DMS 273 (cell line): ENCODE results near the gene POLDIP2.
A peak's percentile ranks its signal among the peaks of the same experiment; 100 is the strongest.
"Not testable (repeated sequence)": the region's sequence is repeated elsewhere in the genome, so short reads cannot be mapped to it uniquely, and the experiment has no call there.

ENCODE experiments used
- DNase-seq: peaks from one replicate; lab custom pipeline; 2025; ENCODE audit not compliant: unreplicated experiment; lab: John Stamatoyannopoulos, UW

The POLDIP2 gene

DNA sequence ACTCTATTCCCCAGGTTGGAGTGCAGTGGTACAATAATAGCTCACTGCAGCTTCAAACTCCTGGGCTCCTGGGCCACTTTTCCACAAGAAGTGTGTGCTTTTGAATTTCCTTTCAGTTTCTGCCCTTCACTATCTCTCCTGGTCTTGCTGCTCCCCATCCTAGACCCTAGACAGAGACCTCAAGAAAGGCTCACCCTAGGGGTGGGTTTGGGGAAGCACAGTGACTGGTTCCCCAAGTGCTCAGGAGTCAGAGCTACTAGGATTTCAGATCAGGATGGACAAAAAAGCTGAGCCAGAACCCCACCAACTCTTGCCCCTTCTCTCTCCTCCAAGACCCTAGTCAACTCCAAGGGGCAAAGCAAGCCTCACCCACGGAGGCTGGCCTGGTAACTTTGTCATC lies 9.3 kb upstream of the POLDIP2 start:
- peak; percentile 32 for DNase-seq

- peak; percentile 83 for DNase-seq
These were observed 8.2 kb upstream of the POLDIP2 start for GRCh38 chr17:28365487-28365886.

GRCh38 chr17:28364665-28365363 lies 7.5 kb upstream of the POLDIP2 start, which contains the start of gene SEBOX:
SEBOX (minus strand) TSS chr17:28365199; CDS start chr17:28365151, 48 bp downstream.
- no peak for DNase-seq

DNA sequence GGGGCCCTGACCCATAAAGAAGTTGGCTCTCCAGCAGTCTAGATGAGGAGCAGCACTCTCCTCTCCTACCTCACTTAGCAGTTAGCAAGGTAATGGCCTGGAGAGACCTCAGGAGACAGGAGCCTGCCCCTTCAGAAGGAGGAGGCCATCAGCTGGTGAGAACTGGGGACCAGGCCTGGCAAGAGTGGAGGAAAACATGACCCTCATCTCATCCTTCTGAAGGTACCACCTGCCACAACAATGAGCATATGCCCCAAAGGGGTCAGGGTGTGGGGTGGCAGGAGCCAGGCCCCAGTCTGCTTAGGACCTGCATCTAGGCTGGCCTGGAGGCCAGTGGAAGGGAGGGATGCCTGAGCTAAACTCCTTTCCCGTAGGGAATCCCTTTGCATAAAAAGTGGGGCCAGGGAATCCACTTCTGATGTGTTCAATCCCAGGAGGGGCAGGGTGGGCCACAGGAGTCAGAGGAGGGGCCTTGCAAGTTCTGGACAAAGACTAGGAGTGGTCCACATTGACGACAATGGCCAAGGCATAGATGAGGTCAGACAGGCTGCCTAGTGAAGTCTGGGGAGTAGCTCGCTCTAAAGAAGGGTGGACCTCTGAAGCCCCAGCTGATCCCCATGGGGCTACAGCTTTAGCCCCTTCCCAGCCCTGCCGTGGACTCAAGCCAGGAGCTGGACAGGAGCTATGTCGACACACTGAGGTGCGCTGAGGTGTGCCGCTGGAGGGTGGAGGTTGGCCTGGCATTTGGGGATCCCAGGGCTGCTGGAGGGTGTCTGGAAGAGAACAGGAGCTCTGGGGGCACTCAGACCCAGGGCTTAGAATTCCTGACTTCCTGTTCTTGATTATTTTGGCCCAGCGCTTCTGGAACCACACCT lies 6.7 kb upstream of the POLDIP2 start:
- DNase-seq = no peak

- DNase-seq = no peak
These were observed 5.9 kb upstream of the POLDIP2 start for GRCh38 chr17:28363186-28363585.

- DNase-seq = no peak
These were observed 522 bp upstream of the POLDIP2 start for GRCh38 chr17:28357901-28358197.

DNA sequence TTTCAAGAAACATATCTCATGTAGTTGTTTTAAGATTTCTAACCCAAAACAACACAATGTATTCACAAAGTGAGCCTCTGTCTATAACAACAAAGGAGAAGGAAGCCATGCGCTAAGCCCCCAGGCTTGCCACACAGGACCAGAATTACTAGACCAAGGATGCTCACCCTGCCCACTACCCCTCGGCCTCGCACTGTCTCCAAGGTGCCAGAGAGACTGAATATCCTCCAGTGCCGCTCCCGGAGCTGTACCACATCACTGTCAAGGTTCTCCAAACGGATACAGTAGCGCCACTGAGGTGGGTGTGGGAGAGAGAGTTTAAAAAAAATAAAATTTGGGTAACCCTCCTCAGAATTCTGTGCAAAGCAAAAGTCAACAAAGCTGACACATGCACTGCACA lies 7.1 kb downstream of the POLDIP2 start:
- DNase-seq = no peak

GRCh38 chr17:28348979-28349378 lies 8.3 kb downstream of the POLDIP2 start:
- no peak for DNase-seq

GRCh38 chr17:28347261-28347891 lies 10.0 kb downstream of the POLDIP2 start:
- no peak for DNase-seq

GRCh38 chr17:28346746-28347246 lies 10.5 kb downstream of the POLDIP2 start:
- DNase-seq = peak; percentile 37

- DNase-seq = no peak
These were observed 11.1 kb downstream of the POLDIP2 start for GRCh38 chr17:28346199-28346580.

DNA sequence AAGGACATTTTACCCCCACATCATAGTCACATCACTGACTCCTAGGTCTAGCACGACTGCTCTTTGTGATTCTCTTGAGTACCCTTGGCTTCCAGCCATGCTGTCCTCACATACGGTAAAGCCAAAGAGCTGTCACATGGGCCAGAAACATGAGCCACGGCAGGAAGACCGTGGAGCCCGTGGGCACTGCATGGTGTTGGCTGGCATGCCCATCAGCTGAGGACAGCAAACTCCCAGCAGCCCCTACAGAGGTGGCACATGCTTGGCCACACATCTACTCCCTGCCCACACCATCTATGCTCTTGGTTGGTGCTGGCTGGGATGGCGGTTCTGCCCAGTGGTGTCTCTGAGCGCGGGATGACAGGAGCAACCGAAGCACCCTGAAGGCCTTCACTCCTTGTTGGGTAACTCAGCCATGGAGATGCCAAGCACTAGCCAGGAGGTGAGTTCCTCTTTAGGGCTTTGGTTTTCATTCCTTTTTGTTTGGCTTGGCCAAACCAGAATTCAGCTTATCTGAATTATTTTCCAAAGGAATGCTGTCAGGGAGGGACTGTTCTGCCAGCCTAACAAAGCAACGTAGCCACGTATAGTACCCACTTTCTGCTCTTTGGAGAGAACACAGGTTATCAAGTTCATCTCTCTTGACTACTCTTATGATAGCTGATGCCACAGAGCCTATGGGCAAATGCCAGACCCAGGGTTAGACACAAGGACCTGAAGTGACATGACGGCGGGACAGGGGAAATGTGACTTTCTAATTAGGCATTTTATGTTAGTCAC lies 11.7 kb downstream of the POLDIP2 start:
- no peak for DNase-seq

DNA sequence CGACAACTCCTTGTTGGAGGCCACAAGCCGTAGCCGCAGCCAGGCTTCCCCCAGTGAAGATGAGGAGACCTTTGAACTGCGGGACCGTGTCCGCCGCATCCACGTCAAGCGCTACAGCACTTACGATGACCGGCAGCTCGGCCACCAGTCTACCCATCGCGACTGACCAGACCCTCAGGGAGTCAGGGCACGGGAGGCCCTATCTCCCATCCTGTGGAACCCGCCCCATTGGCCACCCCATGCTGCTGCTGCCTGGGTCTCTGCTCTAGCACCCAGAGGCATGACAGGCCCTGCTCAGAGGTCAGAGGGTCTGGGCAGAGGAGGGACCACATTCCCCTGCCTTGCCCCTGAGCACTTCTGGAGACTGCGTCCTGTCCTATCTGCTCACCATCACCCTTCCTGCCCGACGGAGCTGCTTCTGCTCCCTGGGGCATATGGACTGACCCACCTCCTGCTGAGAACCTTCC lies 12.9 kb downstream of the POLDIP2 start:
- no peak for DNase-seq

DNA sequence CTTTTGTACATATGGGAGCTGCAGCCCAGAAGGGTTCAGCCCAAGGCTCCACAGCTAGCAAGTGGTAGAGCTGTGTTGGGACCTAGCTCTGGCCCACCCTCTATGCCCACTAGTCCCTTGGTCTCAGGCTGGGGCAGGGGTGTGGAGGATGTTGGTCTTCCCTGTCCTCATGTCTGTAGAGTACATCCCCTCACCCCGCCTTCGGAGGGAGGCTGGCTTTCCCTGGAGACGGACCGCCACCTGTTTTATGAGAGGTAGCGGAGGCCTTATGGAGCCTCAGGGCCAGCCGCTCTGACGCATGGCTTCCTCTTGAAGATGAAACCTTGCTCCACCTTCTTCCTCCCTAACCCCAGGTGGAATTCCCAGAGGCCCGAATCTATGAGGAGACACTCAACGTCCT lies 13.3 kb downstream of the POLDIP2 start:
- DNase-seq = no peak

- no peak for DNase-seq
These were observed 13.8 kb downstream of the POLDIP2 start for GRCh38 chr17:28343491-28343932.

DNA sequence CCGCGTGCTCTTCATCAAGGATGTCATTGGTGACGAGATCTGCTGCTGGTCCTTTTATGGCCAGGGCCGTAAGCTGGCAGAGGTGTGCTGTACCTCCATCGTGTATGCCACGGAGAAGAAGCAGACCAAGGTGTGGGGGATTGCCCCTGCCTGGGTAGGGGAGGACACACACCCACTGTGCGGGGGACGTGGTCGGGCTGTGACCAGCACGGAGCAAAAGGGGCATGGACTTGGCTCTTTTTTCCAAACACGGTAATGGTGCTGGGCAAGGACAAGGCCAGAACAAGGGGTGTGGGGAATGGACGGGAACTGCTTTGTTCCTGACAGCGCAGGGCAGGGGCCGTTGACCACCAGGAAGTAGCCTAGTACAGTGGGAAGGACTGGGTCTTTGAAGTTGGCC lies 15.0 kb downstream of the POLDIP2 start:
- no peak for DNase-seq

- DNase-seq = no peak
These were observed 15.8 kb downstream of the POLDIP2 start for GRCh38 chr17:28341516-28341915.

- DNase-seq = no peak
These were observed 17.0 kb downstream of the POLDIP2 start for GRCh38 chr17:28340374-28340773.

DNA sequence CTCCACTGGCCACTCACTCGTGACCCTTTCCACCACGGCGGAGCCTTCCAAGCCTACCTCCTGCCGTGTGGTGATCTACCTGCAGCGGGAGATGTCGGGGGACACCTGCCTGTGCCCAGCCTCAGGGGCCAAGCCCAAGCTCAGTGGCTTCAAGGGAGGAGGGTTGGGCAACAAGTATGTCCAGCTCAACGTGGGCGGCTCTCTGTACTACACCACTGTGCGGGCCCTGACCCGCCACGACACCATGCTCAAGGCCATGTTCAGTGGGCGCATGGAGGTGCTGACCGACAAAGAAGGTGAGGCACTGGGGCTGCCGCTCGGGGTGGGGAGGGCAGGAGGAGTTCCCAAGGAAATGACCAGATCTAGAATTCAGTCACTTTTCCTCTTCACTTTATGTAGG lies 17.9 kb downstream of the POLDIP2 start:
- no peak for DNase-seq

GRCh38 chr17:28338769-28339212 lies 18.5 kb downstream of the POLDIP2 start:
- DNase-seq = not testable (repeated sequence)
